Embryonic facial prominence (tissue), 1 donor: ENCODE results near the gene SLC31A2.
"Not testable (repeated sequence)": the region's sequence is repeated elsewhere in the genome, so short reads cannot be mapped to it uniquely, and the experiment has no call there.

Experiments
- DNase-seq: peaks from one replicate; pipeline ENCODE4 v3.0.0-alpha.2; 2016; ENCODE audit errors: extremely low spot score

Gene SLC31A2, protein sequence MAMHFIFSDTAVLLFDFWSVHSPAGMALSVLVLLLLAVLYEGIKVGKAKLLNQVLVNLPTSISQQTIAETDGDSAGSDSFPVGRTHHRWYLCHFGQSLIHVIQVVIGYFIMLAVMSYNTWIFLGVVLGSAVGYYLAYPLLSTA

DNA sequence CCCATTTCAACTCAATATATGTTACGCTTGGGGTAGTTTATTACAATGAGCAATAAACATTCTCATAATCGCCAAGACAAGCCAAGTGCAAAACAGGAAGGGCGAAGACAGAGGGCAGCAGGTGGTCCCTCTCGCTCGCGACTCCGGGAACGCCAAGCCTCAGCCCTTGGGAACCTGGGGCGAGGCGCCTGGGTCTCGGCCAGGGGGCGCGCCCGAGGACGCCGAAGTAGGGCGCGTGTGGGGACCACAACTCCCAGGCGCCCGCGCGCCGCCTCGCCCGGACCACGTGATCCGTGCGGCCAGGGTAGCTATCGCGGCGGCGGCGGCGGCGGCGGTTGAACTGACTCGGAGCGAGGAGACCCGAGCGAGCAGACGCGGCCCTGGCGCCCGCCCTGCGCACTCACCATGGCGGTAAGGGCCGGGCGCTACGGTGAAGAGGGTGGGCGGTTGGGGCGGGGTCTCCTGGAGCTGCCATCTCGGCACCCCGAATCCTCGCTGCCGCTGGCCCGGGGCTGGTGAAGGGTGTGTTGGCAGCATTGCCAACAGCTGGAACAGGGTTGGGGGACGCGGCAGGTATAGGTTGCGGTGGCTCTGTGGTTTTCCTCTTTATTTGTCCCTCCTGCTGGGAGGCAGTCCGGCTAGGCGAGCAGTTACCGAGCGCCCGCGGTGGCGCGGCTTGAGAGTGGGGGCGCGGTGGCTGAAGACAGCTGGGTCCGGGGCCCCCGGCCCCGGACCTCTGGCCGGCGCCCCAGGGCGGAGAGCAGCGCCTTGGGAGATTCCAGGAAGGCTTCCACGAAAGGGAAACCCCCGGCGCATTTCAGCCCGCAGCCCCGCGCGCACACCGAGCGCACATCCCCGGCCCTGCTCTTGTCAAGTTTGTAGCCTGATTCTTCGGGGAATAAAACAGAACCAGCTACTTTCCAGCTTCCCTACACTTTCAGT, at the start of gene SLC31A2:
Gene SLC31A2 (plus strand): TSS at position 338 of the 942 bp plus-strand sequence. CDS start 68 bp downstream, at position 406.
- peak; percentile 27 for DNase-seq

DNA sequence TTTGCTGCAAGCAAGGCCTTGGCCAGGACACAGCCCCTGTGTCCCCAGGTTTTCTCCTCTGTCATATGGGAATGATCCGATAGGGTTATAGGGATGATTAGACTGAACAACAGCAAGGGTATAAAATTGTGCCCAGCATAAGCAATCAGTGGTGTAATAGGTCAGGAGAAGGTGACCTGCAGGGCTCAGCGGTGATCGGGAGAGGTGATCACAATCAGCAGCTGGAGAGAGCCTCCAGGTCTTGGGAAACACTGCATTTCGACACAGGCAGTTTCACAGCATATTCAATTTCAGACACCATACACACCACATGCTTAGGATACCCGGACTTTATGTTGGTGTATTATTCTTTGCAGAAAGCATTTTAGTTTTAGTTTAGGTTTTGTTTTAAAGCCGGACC, 45.5 kb upstream of the SLC31A2 start:
- not testable (repeated sequence) for DNase-seq

DNA sequence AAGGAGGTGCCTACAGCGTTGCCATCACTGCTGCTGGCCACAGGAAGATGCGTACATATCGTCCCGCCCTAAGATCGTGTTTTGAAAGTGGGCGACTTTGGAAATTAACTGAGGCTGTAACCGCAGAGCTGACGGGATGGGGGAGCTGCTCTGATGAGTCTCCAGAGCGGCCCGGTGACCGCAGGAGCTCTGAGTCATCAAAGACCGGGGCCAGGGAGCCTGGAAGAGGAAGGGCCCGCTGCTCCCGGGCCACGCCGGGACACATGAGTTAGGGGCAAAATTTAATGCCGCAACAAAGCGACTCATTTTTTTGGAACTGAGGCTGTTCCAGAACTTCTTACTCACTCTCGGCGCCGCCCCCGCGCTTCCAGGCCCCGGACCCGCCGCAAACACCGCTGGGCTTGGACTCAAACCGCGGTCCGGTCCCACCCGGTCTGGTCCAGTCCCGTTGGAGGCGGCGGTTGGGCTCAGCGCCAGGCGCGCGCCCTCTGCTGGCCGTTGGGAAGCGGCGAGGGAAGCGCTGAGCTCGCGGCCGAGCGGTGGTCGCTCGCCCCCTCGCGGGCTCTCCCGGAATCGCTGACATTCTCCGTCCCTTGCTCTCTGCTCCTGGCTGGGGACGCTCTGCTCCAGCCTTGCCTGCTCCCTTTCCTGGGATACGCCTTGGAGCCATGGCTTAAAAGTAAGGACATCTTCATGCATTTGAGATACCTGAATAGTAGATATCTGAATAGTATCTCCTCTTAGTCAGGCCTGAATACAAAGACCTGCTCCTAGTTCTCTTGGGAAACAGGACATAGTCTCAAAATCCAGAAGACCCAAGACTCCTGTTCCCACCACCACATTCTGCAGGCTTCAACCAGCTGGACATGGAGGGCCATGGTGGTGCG, 39.5 kb upstream of the SLC31A2 start:
- not testable (repeated sequence) for DNase-seq

DNA sequence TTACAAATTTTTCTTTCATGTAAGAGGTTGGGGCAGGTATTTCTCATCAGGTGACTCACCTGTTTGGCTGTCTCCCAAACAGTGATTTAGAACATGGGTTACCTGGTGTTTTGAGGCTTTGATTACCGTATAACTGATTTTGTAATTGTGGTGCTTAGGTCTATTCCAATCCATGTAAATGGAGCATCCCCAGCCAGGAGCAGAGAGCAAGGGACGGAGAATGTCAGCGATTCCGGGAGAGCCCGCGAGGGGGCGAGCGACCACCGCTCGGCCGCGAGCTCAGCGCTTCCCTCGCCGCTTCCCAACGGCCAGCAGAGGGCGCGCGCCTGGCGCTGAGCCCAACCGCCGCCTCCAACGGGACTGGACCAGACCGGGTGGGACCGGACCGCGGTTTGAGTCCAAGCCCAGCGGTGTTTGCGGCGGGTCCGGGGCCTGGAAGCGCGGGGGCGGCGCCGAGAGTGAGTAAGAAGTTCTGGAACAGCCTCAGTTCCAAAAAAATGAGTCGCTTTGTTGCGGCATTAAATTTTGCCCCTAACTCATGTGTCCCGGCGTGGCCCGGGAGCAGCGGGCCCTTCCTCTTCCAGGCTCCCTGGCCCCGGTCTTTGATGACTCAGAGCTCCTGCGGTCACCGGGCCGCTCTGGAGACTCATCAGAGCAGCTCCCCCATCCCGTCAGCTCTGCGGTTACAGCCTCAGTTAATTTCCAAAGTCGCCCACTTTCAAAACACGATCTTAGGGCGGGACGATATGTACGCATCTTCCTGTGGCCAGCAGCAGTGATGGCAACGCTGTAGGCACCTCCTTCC, 37.9 kb upstream of the SLC31A2 start:
- not testable (repeated sequence) for DNase-seq

DNA sequence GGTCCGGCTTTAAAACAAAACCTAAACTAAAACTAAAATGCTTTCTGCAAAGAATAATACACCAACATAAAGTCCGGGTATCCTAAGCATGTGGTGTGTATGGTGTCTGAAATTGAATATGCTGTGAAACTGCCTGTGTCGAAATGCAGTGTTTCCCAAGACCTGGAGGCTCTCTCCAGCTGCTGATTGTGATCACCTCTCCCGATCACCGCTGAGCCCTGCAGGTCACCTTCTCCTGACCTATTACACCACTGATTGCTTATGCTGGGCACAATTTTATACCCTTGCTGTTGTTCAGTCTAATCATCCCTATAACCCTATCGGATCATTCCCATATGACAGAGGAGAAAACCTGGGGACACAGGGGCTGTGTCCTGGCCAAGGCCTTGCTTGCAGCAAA, 32.0 kb upstream of the SLC31A2 start:
- not testable (repeated sequence) for DNase-seq

DNA sequence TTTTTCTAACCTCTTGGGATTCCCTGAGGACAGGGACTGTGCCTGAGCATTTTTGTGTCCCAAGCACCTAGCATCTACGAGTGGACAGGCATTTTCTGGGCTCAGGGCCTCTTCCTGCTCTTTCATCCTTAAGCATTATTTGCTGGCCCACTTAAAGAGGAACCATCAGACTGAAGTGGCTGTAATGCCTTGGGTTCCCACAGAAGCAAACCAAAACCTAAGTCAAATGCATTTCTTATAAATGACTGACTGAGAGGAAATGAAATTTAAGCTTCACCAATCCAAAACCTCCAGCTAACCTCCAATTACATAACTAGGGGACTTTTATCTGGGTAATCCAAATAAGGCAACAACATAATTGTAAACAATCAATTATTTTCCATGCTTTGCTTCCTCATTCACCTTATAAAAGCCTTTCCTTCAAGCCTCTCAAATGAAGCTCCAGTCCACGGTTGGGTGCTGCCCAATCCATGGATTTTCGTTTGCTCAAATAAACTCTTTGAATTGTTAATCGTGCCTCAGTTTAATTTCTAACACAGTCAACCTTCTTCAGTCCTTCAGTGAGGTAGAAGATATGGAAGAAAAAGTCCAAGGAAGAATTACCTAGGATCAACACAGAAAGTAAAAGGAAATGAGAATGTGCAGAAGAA, 25.3 kb upstream of the SLC31A2 start:
- no peak for DNase-seq

DNA sequence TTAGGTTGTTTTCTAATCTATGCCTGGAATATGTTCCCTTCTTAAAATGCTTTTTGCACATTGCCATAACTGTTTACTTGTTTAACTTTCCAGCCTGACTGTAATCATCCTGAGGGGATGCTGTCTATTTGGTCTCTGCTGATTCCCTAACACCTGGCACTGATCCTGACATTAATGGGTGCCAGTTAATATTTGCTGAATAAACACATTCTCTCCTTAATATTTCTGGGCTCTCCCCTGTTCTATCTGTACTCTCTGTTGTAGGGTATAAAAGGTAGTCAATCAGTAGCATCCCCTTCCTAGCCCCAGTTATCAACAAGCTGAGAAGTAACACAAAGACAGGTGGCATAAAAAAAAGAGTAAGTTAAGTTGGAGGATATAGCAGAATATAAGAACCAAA, 21.3 kb upstream of the SLC31A2 start:
- DNase-seq: no peak

DNA sequence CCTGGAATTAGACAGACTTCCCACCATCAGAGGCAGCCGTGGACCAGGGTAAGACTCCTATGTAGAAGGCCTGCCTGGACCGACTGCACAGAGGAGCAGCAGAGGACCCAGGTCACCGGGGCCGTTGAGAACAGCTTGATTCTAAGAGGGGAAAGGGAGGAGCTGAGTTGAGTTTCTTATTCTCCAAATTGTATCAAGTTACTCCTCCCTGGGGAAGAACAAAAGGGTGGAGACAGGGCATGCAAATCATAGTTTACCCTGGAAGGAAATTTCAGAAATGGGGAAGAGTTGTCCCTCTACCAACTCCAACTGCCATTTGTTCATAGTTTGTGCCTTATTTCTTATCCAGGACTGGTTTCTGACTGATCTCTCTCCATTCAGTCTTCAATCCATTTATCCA, 20.9 kb upstream of the SLC31A2 start:
- DNase-seq: no peak

DNA sequence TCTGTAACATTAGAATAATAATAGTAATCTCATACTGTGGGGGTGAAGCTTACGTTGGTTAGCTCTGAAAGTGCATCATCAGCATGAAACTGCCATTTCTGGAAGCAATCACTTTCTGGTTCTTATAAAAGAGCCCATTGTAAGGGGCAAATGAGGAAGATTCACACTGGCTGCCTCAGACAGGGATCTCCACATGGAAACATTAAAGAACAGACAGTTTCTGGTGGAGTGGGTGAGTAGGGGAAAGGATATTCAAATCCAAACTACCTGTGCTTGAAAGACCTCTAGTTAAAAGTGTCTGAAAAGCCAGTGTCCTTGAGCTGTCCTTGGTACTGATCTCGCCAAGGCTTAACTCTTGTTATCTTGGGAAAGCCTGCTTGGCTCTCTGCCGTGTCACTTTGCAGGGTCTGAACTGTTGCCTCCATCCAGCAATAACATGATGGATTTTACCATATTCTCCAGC, 19.1 kb upstream of the SLC31A2 start:
- DNase-seq: no peak

DNA sequence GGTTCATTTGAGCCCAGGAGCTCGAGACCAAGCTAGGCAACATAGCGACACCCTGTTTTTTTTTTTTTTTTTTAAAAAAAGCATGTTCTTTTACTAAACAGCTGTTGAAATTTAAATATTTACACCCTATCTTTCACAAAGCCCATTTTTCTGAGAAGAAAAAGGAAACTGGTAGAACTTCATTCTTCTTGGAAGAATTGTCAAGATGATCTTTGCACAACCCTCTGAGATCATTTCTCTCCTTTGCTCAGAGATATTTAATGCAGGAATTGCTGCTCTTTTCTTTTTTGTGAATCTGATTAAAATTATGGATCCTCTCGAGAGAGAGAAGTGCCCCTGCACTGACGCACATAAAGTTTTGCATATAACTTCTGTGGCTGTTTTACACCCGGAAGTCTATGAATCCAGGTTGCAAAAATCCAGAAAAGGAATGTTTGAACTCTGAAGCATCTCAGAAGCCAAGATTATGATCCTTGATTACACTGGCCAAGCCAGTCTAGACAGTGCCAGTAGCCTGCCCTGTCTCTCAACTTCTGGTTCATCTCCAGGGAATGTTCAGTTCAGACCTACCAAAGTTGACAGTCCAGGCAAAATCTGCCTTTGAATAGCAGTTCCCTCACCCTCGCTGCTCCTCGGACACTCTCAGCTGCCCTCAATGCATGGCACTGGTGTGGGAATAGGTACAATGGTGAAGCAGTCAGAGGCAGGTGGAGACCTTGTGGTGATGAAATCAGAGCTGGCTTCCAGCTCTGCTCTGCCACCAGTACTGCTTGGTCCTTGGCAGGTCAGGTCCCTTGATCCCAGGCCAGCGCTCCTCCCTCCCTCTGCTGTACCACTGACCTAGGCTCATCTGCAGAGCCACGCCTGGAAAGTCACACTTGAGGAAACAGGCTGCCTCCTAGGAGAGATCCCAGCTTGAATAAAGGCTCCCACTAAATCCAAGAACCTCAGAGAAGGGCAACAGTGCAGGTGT, 13.3 kb upstream of the SLC31A2 start:
- DNase-seq: no peak

DNA sequence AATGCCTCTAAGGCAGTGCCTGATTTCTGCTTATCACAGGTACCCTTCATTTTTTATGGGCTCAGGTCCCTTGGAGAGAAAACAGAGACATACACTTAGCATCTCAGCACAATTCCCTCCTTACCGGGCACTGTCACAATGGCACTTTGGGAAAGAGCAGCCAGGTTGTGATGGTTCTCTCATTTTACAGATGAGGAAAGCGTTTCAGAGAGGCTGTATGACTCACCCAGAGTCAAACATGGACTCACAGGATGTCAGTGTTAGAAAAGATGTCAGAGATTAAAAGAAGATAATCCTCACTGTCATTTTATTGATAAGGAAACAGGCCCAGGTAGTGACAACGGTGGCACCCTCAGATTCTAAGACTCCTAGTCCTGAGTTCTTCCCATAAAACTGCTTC, 12.0 kb upstream of the SLC31A2 start:
- DNase-seq: no peak

DNA sequence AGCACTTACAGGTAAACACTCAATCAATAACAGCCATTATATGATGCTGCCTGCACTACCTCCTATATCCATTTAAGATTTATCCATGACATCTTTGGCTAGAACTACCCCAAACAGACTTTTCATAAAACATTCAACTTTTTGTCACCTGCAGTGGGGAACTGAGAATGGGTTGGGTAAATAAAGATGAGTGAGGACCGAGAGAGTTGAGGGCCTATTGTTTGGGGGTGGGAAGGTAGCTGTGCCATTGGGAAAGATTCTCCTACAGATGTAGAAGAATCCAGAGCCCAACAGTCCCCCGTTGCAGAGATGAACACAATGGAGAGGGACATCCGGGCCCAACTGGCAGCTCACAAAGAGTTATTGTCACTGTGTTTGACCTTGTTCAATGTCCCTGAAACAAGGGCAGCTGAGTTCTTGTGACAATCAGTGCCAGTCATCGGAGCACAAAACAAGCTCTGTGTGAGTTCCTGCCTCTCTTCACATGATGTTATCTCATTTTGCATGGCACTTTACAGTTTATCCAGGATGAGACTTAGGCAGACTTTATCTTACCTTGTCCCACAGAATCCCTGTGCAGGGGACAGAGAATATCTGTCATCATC, 11.5 kb upstream of the SLC31A2 start:
- no peak for DNase-seq

DNA sequence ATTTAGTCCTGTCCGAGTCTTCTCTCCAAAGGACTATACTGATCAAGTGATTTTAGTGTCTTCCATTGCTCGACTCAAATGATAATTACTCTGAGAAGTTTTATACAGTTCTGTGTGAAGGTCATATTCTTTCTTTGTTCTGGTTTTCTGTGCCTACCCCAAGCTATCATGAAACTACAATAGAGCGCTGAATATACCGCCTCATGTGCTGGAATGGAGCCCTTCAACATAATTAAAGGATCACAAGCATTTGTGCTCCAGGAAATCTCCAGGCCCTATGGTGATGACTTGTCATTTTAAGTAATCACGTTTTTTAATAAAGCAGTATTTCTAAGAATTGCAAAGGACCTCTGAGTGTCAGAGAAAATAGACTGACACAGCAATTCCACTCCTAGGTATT, 10.9 kb upstream of the SLC31A2 start:
- DNase-seq: no peak

DNA sequence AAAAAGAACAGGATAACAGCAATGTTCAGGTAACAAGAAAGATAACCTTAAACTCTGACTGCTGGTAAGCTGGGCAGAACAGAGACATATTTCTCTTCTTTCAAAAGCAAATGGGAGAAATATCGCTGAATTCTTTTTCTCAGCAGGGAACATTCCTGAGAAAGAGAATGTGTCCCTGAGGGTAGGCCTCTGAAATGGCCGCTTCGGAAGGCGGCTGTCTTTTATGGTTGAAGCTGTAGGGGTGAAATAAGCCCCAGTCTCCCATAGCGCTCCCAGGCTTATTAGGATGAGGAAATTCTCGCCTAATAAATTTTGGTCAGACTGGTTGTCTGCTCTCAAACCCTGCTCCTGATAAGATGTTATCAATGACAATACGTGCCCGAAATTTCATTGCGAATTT, 9.9 kb upstream of the SLC31A2 start:
- not testable (repeated sequence) for DNase-seq

DNA sequence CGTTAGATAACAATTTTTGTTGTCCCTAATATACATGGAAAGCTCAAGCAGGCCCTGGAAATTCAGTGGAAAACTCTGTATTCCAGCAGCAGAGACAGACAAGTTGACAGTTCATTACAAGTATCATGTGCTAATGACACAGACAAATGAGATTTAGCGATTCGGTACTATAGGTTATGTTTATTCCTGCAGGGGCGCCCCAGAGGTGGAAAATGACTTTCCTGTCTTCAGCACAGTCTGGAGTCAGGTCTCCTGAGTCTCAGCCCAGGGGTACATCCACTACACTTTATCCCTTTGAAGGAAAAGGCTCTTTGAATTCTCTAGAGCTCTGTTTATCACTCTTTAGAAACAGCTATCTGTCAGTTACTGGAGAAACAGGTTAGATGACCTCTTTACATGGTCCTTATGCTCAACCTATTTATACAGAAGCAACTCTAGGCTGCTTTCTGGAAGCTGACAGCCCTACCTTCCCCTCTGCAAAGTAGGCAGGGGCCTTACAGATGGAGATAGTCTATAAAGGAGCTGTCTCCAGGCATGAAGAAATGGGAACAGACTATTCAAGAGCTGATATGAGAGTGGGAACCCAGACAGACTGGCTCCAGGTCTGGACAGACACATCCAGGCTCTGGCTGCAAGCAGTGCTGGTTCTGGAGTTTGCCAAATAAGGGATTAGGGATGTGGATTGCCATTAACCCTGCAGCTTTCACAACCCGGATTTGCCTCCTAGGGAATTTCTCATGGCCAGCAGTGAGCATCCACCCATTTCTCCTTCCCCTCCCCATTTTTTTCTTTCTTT, 7.2 kb upstream of the SLC31A2 start:
- no peak for DNase-seq

DNA sequence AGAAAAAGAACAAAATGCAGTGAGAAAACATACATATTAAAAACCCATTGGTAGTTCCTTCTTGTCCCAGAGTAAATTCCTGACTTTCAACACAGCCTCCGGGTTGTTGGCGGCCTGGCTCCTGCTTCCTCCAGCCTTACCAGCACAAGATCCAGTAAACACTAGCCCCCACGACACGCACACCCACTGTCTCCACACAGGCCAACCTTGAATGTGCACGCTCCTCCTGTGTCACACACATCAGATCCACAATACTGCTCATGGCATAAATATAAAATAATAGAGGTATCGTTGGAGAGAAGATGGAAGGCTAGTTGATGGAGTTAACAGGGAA, 2.5 kb upstream of the SLC31A2 start:
- DNase-seq: no peak

DNA sequence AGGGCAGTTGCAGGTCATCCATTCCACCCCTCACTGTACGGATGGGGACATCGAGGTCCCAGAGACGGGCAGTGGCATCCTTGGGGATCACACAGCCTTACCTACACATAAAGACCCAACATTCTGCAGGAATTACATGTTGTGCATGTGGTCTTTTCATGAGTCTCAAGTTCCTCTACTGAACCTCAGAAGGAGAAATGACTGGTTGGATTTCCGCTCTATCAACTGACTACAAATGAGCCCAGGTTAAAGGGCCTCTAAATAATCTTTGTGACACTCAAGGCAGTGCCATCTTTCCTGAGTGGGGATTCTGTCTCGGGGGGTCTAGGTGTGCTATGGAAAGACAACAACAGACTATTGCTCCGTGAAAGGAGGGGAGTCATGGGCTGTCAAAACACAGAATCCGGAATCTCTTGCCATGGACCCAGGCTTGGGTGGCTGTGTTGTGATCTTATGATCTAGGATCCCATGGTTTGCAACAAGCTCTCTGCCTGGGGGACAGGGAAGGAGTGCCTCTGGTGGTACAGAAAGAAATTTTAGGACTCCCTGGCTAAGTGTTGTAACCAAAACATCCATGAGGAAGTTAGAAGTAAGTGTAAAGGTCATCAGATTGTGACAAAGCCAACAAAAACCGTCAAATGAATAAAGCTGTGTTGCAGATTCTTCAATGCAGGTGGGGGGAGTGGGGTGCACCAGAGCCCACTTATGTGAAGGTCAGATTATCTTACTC, 1.9 kb upstream of the SLC31A2 start:
- no peak for DNase-seq

DNA sequence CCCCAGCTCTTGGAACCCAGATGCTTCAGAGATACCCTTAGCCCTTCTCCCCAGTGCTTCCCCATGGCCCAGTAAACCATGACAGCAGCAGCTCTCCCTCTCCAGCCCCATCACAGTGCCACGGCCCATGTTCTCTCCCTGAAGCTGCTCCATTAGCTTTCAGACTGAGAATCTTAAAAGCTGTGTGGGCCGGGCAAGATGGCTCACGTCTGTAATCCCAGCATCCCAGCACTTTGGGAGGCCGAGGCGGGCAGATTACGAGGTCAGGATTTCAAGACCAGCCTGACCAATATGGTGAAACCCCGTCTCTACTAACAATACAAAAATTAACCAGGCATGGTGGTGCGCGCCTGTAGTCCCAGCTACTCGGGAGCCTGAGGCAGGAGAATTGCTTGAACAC, 1.2 kb upstream of the SLC31A2 start:
- not testable (repeated sequence) for DNase-seq
